Mucosa of descending colon (tissue), 3 donors: Measurements from ENCODE around the gene CCNDBP1. TPM values are rescaled to one million over a fixed set of nuclear protein-coding genes. Genes with fewer than 3 reads are reported as not detected.
"Not testable (repeated sequence)": the region's sequence is repeated elsewhere in the genome, so short reads cannot be mapped to it uniquely, and the experiment has no call there.

ENCODE experiments used
- ATAC-seq: fragments of 200-7000 bp; cut with Tn5 transposase; one replicate; pipeline ENCODE4 v1.9.1; 2020; ENCODE audit warnings: mild to moderate bottlenecking, moderate library complexity
- DNase-seq, 3 donors: peaks; one replicate each; pipeline ENCODE4 v3.0.0-alpha.2; 2020
- H3K36me3 ChIP-seq: fragments of 200-600 bp; one replicate; pipeline ENCODE4 v1.8.0; 2021; ENCODE audit warnings: low read depth, mild to moderate bottlenecking
- H3K4me1 ChIP-seq: fragments of 200-600 bp; one replicate; pipeline ENCODE4 v1.8.0; 2021; ENCODE audit warnings: low read depth, mild to moderate bottlenecking
- H3K4me3 ChIP-seq: fragments of 200-600 bp; one replicate; pipeline ENCODE4 v1.8.0; 2021; ENCODE audit warnings: mild to moderate bottlenecking
- H3K9me3 ChIP-seq: fragments of 200-600 bp; one replicate; pipeline ENCODE4 v1.8.0; 2021; ENCODE audit warnings: mild to moderate bottlenecking
- CTCF ChIP-seq: fragments of 200-600 bp; IDR thresholded peaks from one replicate; pipeline ENCODE4 v1.8.0; 2022; ENCODE audit warnings: antibody characterized with exemption, mild to moderate bottlenecking
- intact Hi-C, 2 donors: fragments of 100-400 bp; cut with DNase I in 1 of 2; cut with micrococcal nuclease in 1 of 2; formaldehyde crosslinking; loops; one replicate each; pipeline versions ENCODE4 v1.11.0 to v1.11.1; 2022; cut with DNase I, micrococcal nuclease
- total RNA-seq, 3 donors: library from RNA; stranded (reverse); fragmentation: NEBNext Ultra II Directional in 2 of 3; extraction: Animal tissue kit (Norgen Biotek cat#: 25700) in 2 of 3; gene quantifications; one replicate each; pipeline versions ENCODE4 v1.2.1 to v1.2.4, GENCODE V29; 2021 to 2023
- donor health status: DM: no; HTN: no; CAD: no; lungs with moderate emphysema.
- donor health status: DM: no; HTN: no; CAD: no.
- donor health status: DM: no; HTN: yes; CAD: no.

Gene CCNDBP1
- total RNA-seq, 3 donors from 2014 or later, result 45.5 to 75.2 (median 54.6) TPM

- no peak for TF ChIP-seq CTCF
- H3K9me3 ChIP-seq, result no peaks in the 10 kb centered on the region
- DNase-seq, result no peak
- peaks cover 21% of the 10 kb centered on the region for H3K36me3 ChIP-seq
- intact Hi-C loops, result no loop called here
- H3K4me1 ChIP-seq, result no peaks in the 10 kb centered on the region
- no peak overlapping the region for H3K4me3 ChIP-seq
- ATAC-seq, result no peak
Observed at GRCh38 chr15:43196760-43197548, 11.8 kb downstream of the CCNDBP1 start.

GRCh38 chr15:43197773-43198172, 12.6 kb downstream of the CCNDBP1 start:
- H3K36me3 ChIP-seq, result peaks cover 16% of the 10 kb centered on the region
- H3K4me1 ChIP-seq, H3K9me3 ChIP-seq, H3K4me3 ChIP-seq, ATAC-seq, intact Hi-C loops, DNase-seq: not testable (repeated sequence)

- H3K36me3 ChIP-seq, H3K9me3 ChIP-seq, DNase-seq, H3K4me3 ChIP-seq, intact Hi-C loops, ATAC-seq, H3K4me1 ChIP-seq: not testable (repeated sequence)
Observed at GRCh38 chr15:43198556-43198955, 13.4 kb downstream of the CCNDBP1 start.

GRCh38 chr15:43198992-43199391, 13.8 kb downstream of the CCNDBP1 start:
- ATAC-seq (no peak), DNase-seq (no peak)
- Histone ChIP-seq H3K4me1 (no peaks in the 10 kb centered on the region), H3K9me3 (no peaks in the 10 kb centered on the region), H3K4me3 (no peak overlapping the region), H3K36me3 (peaks cover 6% of the 10 kb centered on the region)
- no peak for TF ChIP-seq CTCF
- intact Hi-C loops, result no loop called here

- intact Hi-C loops, result no loop called here
- H3K4me1 ChIP-seq, result no peaks in the 10 kb centered on the region
- DNase-seq, result no peak
- ATAC-seq, result no peak
- TF ChIP-seq CTCF, result no peak
- no peaks in the 10 kb centered on the region for H3K9me3 ChIP-seq
- H3K36me3 ChIP-seq, result no peaks in the 10 kb centered on the region
- H3K4me3 ChIP-seq, result no peak overlapping the region
Observed at GRCh38 chr15:43199945-43200488, 14.8 kb downstream of the CCNDBP1 start.

GRCh38 chr15:43204016-43204901, 19.1 kb downstream of the CCNDBP1 start:
- TF ChIP-seq CTCF, result no peak
- intact Hi-C loops, result no loop called here
- peak; percentile 58 for ATAC-seq
- Histone ChIP-seq H3K36me3 (no peaks in the 10 kb centered on the region), H3K4me1 (no peaks in the 10 kb centered on the region), H3K4me3 (no peak overlapping the region), H3K9me3 (no peaks in the 10 kb centered on the region)
- peak in 2 of 3 donors; percentile 49 to 67 for DNase-seq
